Vagina (tissue), 2 donors: ENCODE data around the gene ZNF577. TPM values are rescaled to one million over a fixed set of nuclear protein-coding genes. Genes with fewer than 3 reads are reported as not detected.

Source experiments
- DNase-seq, 2 donors: peaks; one replicate each; pipeline ENCODE4 v3.0.0-alpha.2; 2017; ENCODE audit errors: extremely low spot score in 2 of 2
- H3K27ac ChIP-seq: fragments of 200-600 bp; sonication (generic); one replicate; pipeline ENCODE4 v1.5.1; 2019
- H3K27me3 ChIP-seq: fragments of 200-600 bp; sonication (generic); one replicate; pipeline ENCODE4 v1.5.1; 2019
- H3K36me3 ChIP-seq, 2 donors: fragments of 200-600 bp; sonication (generic); one replicate each; pipeline ENCODE4 v1.5.1; 2017 to 2019
- H3K4me1 ChIP-seq: fragments of 200-600 bp; sonication (generic); one replicate; pipeline ENCODE4 v1.5.1; 2019
- H3K4me3 ChIP-seq, 2 donors: fragments of 200-600 bp; sonication (generic); 1 replicate in 1 of 2; 2 replicates in 1 of 2; pipeline ENCODE4 v1.5.1; 2016 to 2019
- H3K9me3 ChIP-seq: fragments of 200-600 bp; sonication (generic); one replicate; pipeline ENCODE4 v1.5.1; 2019
- POLR2A ChIP-seq, 2 donors: fragments of 450-650 bp; IDR thresholded peaks; one replicate each; pipeline ENCODE4 v1.6.1; 2017; ENCODE audit warnings: antibody characterized with exemption in 2 of 2, mild to moderate bottlenecking in 2 of 2, moderate library complexity in 2 of 2
- POLR2AphosphoS5 ChIP-seq, 2 donors: sonication (generic); formaldehyde crosslinking; IDR thresholded peaks; one replicate each; pipeline ENCODE4 v1.9.0; 2017; ENCODE audit warnings: antibody characterized with exemption in 2 of 2, mild to moderate bottlenecking in 2 of 2, low read depth in 1 of 2; ENCODE audit not compliant: insufficient read depth in 1 of 2
- intact Hi-C: fragments of 100-400 bp; cut with DNase I; formaldehyde crosslinking; loops from one replicate; pipeline ENCODE4 v1.15.1; 2023
- total RNA-seq: library from RNA; depleted of rRNA; stranded (reverse); fragments of >200 nt; gene quantifications from one replicate; pipeline ENCODE4 v1.2.3, GENCODE V29; 2016
- TF ChIP-seq, protein P1 (sequence below), 3 experiments: fragments of 450-650 bp in 2 of 3; fragments of 200-600 bp in 1 of 3; sonication (generic) in 1 of 3; IDR thresholded peaks; one replicate each; pipeline ENCODE4 v1.5.1; 2017 to 2019; ENCODE audit warnings: antibody characterized with exemption in 3 of 3, mild to moderate bottlenecking in 2 of 3, moderate library complexity in 2 of 3

The ZNF577 gene
- total RNA-seq, 1 donor from 2014 or later = 14.2 TPM

GRCh38 chr19:51889934-51890333 lies 2.2 kb upstream of the ZNF577 start:
- Histone ChIP-seq H3K4me3 (no peak overlapping the region), H3K27me3 (no peaks in the 10 kb centered on the region), H3K4me1 (peaks cover 6% of the 10 kb centered on the region), H3K27ac (no peak overlapping the region), H3K36me3 (peaks cover 17 to 64% of the 10 kb centered on the region in 2 donors), H3K9me3 (peaks cover 66% of the 10 kb centered on the region)
- no peak for DNase-seq
- intact Hi-C loops = no loop called here
- TF ChIP-seq POLR2A (IDR thresholded peaks at IDR 0.05) = no peak

- no peak overlapping the region for H3K27ac ChIP-seq
- TF ChIP-seq POLR2A (IDR thresholded peaks at IDR 0.05) (no peak), POLR2AphosphoS5 (IDR thresholded peaks at IDR 0.05; ENCODE audit: insufficient read depth in 1 of 2, low read depth in 1 of 2) (no peak)
- TF ChIP-seq, protein P1, sequence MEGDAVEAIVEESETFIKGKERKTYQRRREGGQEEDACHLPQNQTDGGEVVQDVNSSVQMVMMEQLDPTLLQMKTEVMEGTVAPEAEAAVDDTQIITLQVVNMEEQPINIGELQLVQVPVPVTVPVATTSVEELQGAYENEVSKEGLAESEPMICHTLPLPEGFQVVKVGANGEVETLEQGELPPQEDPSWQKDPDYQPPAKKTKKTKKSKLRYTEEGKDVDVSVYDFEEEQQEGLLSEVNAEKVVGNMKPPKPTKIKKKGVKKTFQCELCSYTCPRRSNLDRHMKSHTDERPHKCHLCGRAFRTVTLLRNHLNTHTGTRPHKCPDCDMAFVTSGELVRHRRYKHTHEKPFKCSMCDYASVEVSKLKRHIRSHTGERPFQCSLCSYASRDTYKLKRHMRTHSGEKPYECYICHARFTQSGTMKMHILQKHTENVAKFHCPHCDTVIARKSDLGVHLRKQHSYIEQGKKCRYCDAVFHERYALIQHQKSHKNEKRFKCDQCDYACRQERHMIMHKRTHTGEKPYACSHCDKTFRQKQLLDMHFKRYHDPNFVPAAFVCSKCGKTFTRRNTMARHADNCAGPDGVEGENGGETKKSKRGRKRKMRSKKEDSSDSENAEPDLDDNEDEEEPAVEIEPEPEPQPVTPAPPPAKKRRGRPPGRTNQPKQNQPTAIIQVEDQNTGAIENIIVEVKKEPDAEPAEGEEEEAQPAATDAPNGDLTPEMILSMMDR (IDR thresholded peaks at IDR 0.05) = no peak
- peaks cover 6% of the 10 kb centered on the region for H3K4me1 ChIP-seq
- DNase-seq = no peak
- peaks cover 0 to 29% of the 10 kb centered on the region in 2 donors for H3K36me3 ChIP-seq
- no peaks in the 10 kb centered on the region for H3K27me3 ChIP-seq
- peaks cover 16% of the 10 kb centered on the region for H3K9me3 ChIP-seq
- intact Hi-C loops = no loop called here
- no peak overlapping the region for H3K4me3 ChIP-seq
Measured at GRCh38 chr19:51884713-51885112, 3.0 kb downstream of the ZNF577 start.

DNA sequence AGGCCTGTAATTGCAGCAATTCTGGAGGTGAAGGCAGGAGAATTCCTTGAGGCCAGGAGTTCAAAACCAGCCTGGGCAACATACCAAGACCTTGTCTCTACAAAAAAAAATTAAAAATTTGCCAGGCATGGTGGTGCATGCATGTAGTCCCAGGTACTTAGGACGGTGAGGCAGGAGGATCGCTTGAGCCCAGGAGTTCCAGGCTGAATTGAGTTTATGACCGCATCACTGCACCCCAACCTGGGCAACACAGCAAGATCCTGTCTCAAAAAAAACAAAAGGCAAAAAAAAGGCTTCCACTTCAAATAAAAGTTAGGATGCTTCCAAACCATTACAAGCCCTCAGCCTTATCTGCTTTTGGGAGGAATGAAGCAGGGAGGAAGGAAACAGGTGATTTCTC lies 5.2 kb downstream of the ZNF577 start:
- Histone ChIP-seq H3K27me3 (no peaks in the 10 kb centered on the region), H3K9me3 (no peaks in the 10 kb centered on the region), H3K4me3 (no peak overlapping the region), H3K4me1 (peaks cover 6% of the 10 kb centered on the region), H3K36me3 (peaks cover 4 to 40% of the 10 kb centered on the region in 2 donors), H3K27ac (no peak overlapping the region)
- no peak for TF ChIP-seq POLR2A (IDR thresholded peaks at IDR 0.05)
- TF ChIP-seq POLR2AphosphoS5 (IDR thresholded peaks at IDR 0.05; ENCODE audit: insufficient read depth in 1 of 2, low read depth in 1 of 2) = no peak
- TF ChIP-seq, protein P1 (IDR thresholded peaks at IDR 0.05) = no peak
- intact Hi-C loops = no loop called here
- DNase-seq = no peak

GRCh38 chr19:51873097-51873496 lies 14.7 kb downstream of the ZNF577 start:
- Histone ChIP-seq H3K9me3 (peaks cover 44% of the 10 kb centered on the region), H3K4me3 (no peak overlapping the region), H3K27ac (no peak overlapping the region), H3K27me3 (no peaks in the 10 kb centered on the region), H3K36me3 (peaks cover 8 to 70% of the 10 kb centered on the region in 2 donors), H3K4me1 (no peaks in the 10 kb centered on the region)
- no peak for DNase-seq
- intact Hi-C loops = no loop called here
- TF ChIP-seq POLR2A (IDR thresholded peaks at IDR 0.05) (no peak), POLR2AphosphoS5 (IDR thresholded peaks at IDR 0.05; ENCODE audit: insufficient read depth in 1 of 2, low read depth in 1 of 2) (no peak)
- TF ChIP-seq, protein P1 (IDR thresholded peaks at IDR 0.05) = no peak

DNA sequence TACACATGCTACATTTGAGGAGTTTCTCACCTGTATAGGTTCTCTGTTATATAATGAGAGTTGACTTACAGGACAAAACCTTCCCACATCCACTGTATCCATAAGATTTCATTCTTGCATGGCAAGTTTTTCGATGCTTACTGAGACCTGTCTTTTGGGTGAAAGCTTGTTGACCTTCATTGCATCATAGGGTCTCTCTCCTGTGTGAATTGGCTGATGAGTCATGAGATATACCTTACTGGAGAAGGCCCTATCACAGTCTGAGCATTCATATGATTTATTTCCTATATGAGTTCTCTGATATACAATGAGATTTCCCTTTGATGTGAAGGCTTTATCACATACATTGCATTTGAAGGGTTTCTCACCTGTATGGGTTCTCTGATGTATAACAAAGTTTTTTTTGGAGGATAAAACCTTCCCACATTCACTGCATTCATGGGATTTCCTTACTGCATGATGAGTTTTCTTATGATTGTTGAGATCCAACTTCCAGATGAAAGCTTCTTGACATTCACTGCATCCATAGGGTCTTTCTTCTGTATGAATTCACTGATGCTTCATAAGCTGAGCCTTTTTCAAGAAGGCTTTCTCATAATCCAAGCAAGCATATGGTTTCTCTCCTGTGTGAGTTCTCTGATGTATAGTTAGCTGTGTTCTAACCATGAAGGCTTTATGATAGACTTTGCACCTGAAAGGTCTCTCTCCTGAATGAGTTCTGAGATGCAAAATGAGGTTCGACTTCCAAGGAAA lies 25.7 kb downstream of the ZNF577 start:
- no peaks in the 10 kb centered on the region for H3K4me1 ChIP-seq
- intact Hi-C loops = no loop called here
- peaks cover 69% of the 10 kb centered on the region for H3K9me3 ChIP-seq
- peaks cover 0 to 34% of the 10 kb centered on the region in 2 donors for H3K36me3 ChIP-seq
- H3K27me3 ChIP-seq = no peaks in the 10 kb centered on the region
- TF ChIP-seq POLR2A (IDR thresholded peaks at IDR 0.05) (no peak), POLR2AphosphoS5 (IDR thresholded peaks at IDR 0.05; ENCODE audit: insufficient read depth in 1 of 2, low read depth in 1 of 2) (no peak)
- TF ChIP-seq, protein P1 (IDR thresholded peaks at IDR 0.05) = no peak
- H3K4me3 ChIP-seq = no peak overlapping the region
- no peak for DNase-seq
- H3K27ac ChIP-seq = no peak overlapping the region
